Measurements from ENCODE around the gene ADRB2. TPM values are rescaled to one million over a fixed set of nuclear protein-coding genes. Genes with fewer than 3 reads are reported as not detected.

The ADRB2 gene
- total and polyA plus RNA-seq, 10 of the 15 experiments (the other 5 are each of a cell fraction or from before 2014, with no cell fraction given), result 0.03 to 0.34 (median 0.18) TPM; not detected in 1

DNA sequence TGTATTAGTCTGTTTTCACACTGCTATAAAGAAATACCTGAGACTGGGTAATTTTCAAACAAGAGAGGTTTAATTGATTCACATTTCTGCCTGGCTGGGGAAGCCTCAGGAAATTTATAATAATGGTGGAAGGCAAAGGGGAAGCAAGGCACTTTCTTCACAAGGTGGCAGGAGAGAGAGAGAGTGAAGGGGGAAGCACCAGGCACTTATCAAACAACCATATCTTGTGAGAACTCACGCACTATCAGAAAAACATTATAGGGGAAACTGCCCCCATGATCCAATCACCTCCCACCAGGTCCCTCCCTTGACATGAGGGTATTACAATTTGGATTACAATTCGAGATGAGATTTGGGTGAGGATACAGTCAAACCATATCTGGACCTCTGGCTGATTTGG is 34.7 kb downstream of the ADRB2 start:
- ChIA-PET CTCF (interaction anchor here (1.8 kb wide), 1 partner anchor 120 kb away, joined by 7 read pairs; no protein-coding TSS in a partner anchor), POLR2A (no interaction called here), SMC1A (ENCODE audit: uncharacterized antibody, unreplicated experiment) (no interaction called here), RAD21 (ENCODE audit: unreplicated experiment) (no interaction called here)
- in situ Hi-C loops (cut with MboI), result no loop called here
- FAIRE-seq, result no peak
- Histone ChIP-seq H3K9ac (ENCODE audit: control insufficient read depth, insufficient read depth, low read length) (no peak overlapping the region), H3K4me3 (no peak overlapping the region), H3K36me3 (ENCODE audit: control insufficient read depth in 2 of 2, insufficient read depth in 2 of 2, low read length in 1 of 2) (no peaks in the 10 kb centered on the region), H4K20me1 (ENCODE audit: control insufficient read depth, insufficient read depth) (no peaks in the 10 kb centered on the region), H2AFZ (ENCODE audit: control insufficient read depth, low read depth, low read length) (no peak overlapping the region), H3K4me2 (ENCODE audit: control insufficient read depth, insufficient read depth) (no peak overlapping the region), H3K9me3 (replicated peaks; ENCODE audit: control insufficient read depth, insufficient read depth, low read length) (no peaks in the 10 kb centered on the region), H3K4me1 (ENCODE audit: control insufficient read depth, insufficient read depth, low read length) (no peaks in the 10 kb centered on the region), H3K27me3 (replicated peaks in 1 of 2; ENCODE audit: control insufficient read depth in 2 of 2, insufficient read depth in 2 of 2, low read length in 1 of 2) (peaks cover 0 to 3% of the 10 kb centered on the region in 2 experiments; a peak in 3 of 4 replicates), H3K79me2 (ENCODE audit: control insufficient read depth, insufficient read depth, low read length) (no peaks in the 10 kb centered on the region), H3K27ac (ENCODE audit: control insufficient read depth, insufficient read depth) (no peak overlapping the region)
- WGBS (ENCODE audit: insufficient coverage, insufficient replicate concordance, low lambda C conversion rate, missing lambda C conversion rate), result 50% methylated on average over 2 of the region's 2 CpGs
- intact Hi-C loops (cut with micrococcal nuclease; ENCODE audit: unreplicated experiment), result no loop called here
- TF ChIP-seq SREBF2 (IDR thresholded peaks at IDR 0.05; ENCODE audit: low read length) (no peak), GABPA (IDR thresholded peaks at IDR 0.05; ENCODE audit: low read depth) (no peak), SPI1 (IDR thresholded peaks at IDR 0.05; ENCODE audit: borderline replicate concordance, insufficient read depth, low read depth, low read length) (no peak), SUPT20H (IDR thresholded peaks at IDR 0.05; ENCODE audit: borderline replicate concordance, control insufficient read depth, low read depth, low read length) (no peak)
- no TSS peak for BruUV-seq (replicated peaks)
- no peak for ATAC-seq
- no peak for DNase-seq (ENCODE audit: low read depth, low spot score)

DNA sequence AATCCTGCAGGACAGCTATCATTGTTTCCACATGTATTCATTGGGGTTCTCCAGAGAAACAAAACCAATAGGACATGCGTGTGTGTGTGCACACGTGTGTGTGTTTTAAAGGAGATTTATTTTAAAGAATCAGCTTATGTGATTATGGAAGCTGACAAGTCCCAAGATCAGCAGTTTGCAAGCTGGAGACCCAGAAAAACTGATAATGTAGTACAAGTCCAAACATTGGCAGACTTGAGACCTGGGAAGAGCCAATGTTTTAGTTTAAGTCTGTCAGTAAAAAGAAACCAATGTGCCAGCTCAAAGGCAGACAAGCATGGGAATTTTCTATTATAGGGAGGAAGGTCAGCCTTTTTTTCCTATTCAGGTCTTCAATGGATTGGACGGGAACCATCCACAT is 35.3 kb downstream of the ADRB2 start:
- H3K27me3 ChIP-seq (replicated peaks in 1 of 2; ENCODE audit: control insufficient read depth in 2 of 2, insufficient read depth in 2 of 2, low read length in 1 of 2), result peaks cover 0 to 3% of the 10 kb centered on the region in 2 experiments; a peak in 3 of 4 replicates
- intact Hi-C loops (cut with micrococcal nuclease; ENCODE audit: unreplicated experiment) (no loop called here), in situ Hi-C loops (cut with MboI) (no loop called here)
- ChIA-PET POLR2A (no interaction called here), CTCF (interaction anchor here (1.1 to 1.8 kb wide), 4 partner anchors 41 to 131 kb away, joined by 3 to 7 read pairs (median 4); no protein-coding TSS in a partner anchor), RAD21 (ENCODE audit: unreplicated experiment) (no interaction called here), SMC1A (ENCODE audit: uncharacterized antibody, unreplicated experiment) (no interaction called here)
- TF ChIP-seq CBX5 (IDR thresholded peaks at IDR 0.05; ENCODE audit: low read depth), result no peak
- TF ChIP-seq TCF7 (IDR thresholded peaks at IDR 0.05; ENCODE audit: borderline replicate concordance), result no peak
- TF ChIP-seq HDGF (IDR thresholded peaks at IDR 0.05), result no peak
- TF ChIP-seq EZH2 (IDR thresholded peaks at IDR 0.05; ENCODE audit: borderline replicate concordance, control insufficient read depth, low read depth, low read length), result no peak
- DNase-seq (ENCODE audit: low read depth, low spot score) (no peak), ATAC-seq (no peak), FAIRE-seq (no peak)
- H2AFZ ChIP-seq (ENCODE audit: control insufficient read depth, low read depth, low read length), result no peak overlapping the region
- H3K27ac ChIP-seq (ENCODE audit: control insufficient read depth, insufficient read depth), result no peak overlapping the region
- H3K9ac ChIP-seq (ENCODE audit: control insufficient read depth, insufficient read depth, low read length), result no peak overlapping the region
- H4K20me1 ChIP-seq (ENCODE audit: control insufficient read depth, insufficient read depth), result no peaks in the 10 kb centered on the region
- H3K4me1 ChIP-seq (ENCODE audit: control insufficient read depth, insufficient read depth, low read length), result no peaks in the 10 kb centered on the region
- no peaks in the 10 kb centered on the region for H3K9me3 ChIP-seq (replicated peaks; ENCODE audit: control insufficient read depth, insufficient read depth, low read length)
- WGBS (ENCODE audit: insufficient coverage, insufficient replicate concordance, low lambda C conversion rate, missing lambda C conversion rate), result 3% methylated on average over 3 of the region's 3 CpGs
- no peaks in the 10 kb centered on the region for H3K36me3 ChIP-seq (ENCODE audit: control insufficient read depth in 2 of 2, insufficient read depth in 2 of 2, low read length in 1 of 2)
- no peak overlapping the region for H3K4me2 ChIP-seq (ENCODE audit: control insufficient read depth, insufficient read depth)
- no peak overlapping the region for H3K4me3 ChIP-seq
- BruUV-seq (replicated peaks), result no TSS peak
- H3K79me2 ChIP-seq (ENCODE audit: control insufficient read depth, insufficient read depth, low read length), result no peaks in the 10 kb centered on the region

All from GM12878 (cell line).